ENCODE data around the gene SIN3B.

Gene SIN3B

DNA sequence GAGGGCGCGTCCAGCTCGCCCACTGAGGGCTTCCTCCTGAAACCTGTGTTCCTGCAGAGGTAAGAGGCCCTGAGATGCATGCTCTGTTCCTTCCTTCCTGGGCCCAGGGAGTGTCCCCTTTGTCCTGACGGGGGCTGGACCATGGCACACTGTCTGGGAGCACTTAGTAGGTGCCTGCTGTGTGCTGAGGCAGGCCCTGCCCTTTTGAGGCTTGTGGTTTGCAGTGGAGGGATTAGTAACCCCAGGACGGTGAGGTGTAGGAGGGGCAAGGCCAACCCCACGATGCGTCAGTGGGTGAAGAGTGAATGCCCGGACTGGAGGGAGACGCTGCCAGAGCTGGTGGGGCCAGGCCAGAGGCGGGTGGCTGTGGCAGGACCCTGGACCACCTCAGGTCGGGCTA, 48.4 kb downstream of the SIN3B start:
- Histone ChIP-seq H3K4me2 (ENCODE audit: low read length) (no peak overlapping the region), H3K9me3 (ENCODE audit: control insufficient read depth, low read length) (no peaks in the 10 kb centered on the region), H3K27ac (peak overlapping the region; percentile 49), H3K9ac (no peak overlapping the region), H3K4me3 (ENCODE audit: low read depth, low read length) (no peak overlapping the region), H3K27me3 (ENCODE audit: control insufficient read depth, insufficient read depth, low read length) (no peaks in the 10 kb centered on the region), H3K36me3 (ENCODE audit: control insufficient read depth, insufficient read depth, low read length) (no peaks in the 10 kb centered on the region), H3K79me2 (peaks cover 5% of the 10 kb centered on the region), H2AFZ (no peak overlapping the region), H3K4me1 (no peaks in the 10 kb centered on the region)
- TF ChIP-seq, protein P1, sequence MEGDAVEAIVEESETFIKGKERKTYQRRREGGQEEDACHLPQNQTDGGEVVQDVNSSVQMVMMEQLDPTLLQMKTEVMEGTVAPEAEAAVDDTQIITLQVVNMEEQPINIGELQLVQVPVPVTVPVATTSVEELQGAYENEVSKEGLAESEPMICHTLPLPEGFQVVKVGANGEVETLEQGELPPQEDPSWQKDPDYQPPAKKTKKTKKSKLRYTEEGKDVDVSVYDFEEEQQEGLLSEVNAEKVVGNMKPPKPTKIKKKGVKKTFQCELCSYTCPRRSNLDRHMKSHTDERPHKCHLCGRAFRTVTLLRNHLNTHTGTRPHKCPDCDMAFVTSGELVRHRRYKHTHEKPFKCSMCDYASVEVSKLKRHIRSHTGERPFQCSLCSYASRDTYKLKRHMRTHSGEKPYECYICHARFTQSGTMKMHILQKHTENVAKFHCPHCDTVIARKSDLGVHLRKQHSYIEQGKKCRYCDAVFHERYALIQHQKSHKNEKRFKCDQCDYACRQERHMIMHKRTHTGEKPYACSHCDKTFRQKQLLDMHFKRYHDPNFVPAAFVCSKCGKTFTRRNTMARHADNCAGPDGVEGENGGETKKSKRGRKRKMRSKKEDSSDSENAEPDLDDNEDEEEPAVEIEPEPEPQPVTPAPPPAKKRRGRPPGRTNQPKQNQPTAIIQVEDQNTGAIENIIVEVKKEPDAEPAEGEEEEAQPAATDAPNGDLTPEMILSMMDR (IDR thresholded peaks at IDR 0.05): no peak

DNA sequence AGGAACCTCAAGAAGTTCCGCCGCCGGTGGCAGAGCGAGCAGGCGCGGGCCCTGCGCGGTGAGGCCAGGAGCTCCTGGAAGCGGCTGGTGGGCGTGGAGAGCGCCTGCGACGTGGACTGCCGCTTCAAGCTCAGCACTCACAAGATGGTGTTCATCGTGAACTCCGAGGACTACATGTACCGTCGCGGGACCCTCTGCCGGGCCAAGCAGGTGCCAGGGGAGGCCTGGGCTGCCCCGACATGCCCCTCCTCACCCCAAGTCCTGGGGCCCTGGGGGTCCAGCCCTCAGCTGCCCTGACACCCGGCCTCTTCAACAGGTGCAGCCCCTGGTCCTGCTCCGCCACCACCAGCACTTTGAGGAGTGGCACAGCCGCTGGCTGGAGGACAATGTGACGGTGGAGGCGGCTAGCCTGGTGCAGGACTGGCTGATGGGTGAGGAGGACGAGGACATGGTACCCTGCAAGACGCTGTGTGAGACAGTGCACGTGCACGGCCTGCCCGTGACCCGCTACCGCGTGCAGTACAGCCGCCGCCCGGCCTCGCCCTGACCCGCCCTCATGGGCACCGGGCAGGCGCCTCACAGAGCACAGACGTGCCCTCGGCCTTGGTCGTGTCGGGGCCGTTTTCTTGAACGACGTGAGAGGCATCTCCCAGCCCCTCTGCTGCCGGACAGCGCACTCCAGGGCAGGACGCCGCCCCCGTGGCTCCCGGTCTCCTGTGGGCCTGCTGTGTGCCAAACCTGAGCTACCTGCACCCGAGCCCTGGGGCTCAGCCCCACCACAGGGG, 49.2 kb downstream of the SIN3B start:
- no peak overlapping the region for H3K4me2 ChIP-seq (ENCODE audit: low read length)
- no peaks in the 10 kb centered on the region for H3K9me3 ChIP-seq (ENCODE audit: control insufficient read depth, low read length)
- H3K27me3 ChIP-seq (ENCODE audit: control insufficient read depth, insufficient read depth, low read length): no peaks in the 10 kb centered on the region
- H2AFZ ChIP-seq: no peak overlapping the region
- H3K79me2 ChIP-seq: no peaks in the 10 kb centered on the region
- H3K9ac ChIP-seq: no peak overlapping the region
- no peaks in the 10 kb centered on the region for H3K36me3 ChIP-seq (ENCODE audit: control insufficient read depth, insufficient read depth, low read length)
- no peaks in the 10 kb centered on the region for H3K4me1 ChIP-seq
- TF ChIP-seq, protein P1 (IDR thresholded peaks at IDR 0.05): no peak
- H3K27ac ChIP-seq: no peak overlapping the region
- H3K4me3 ChIP-seq (ENCODE audit: low read depth, low read length): no peak overlapping the region

DNA sequence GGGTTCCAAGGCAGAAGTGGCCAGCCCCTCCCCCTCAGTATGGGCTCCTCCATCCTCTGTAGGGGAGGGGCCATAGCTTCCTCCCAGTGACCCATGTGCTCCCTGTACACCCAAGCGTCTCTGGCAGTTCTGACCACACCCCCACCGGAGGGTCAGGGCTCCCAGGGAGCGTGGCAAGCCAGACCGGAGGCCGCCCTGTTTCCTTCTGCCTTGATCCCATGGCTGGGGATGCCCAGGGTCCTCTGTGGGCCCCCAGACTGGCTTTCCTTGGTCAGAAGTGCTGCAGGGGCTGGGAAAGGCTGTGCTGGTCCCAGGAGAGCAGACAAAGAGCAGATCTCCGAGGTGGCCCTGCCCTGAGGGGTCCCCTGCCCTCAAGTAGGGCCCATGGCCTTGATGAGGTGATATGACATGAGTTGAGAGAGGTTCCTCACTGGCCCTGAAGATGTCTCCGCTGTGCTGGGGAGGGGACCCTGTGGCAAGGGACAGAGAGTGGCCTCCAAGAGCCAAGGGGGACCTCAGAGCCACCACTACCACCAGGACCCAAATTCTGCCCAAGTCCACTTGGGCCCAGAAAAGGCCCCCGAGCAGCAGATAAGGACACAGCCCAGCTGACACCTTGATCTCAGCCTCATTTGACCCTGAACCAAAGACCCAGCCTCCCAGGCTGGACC, 51.8 kb downstream of the SIN3B start:
- Histone ChIP-seq H3K36me3 (ENCODE audit: control insufficient read depth, insufficient read depth, low read length) (no peaks in the 10 kb centered on the region), H3K27ac (peak overlapping the region; percentile 24), H3K79me2 (no peaks in the 10 kb centered on the region), H3K9me3 (ENCODE audit: control insufficient read depth, low read length) (no peaks in the 10 kb centered on the region), H3K4me1 (no peaks in the 10 kb centered on the region), H3K9ac (no peak overlapping the region), H3K4me2 (ENCODE audit: low read length) (no peak overlapping the region), H3K27me3 (ENCODE audit: control insufficient read depth, insufficient read depth, low read length) (no peaks in the 10 kb centered on the region), H2AFZ (no peak overlapping the region), H3K4me3 (ENCODE audit: low read depth, low read length) (no peak overlapping the region)
- TF ChIP-seq, protein P1 (IDR thresholded peaks at IDR 0.05): no peak

DNA sequence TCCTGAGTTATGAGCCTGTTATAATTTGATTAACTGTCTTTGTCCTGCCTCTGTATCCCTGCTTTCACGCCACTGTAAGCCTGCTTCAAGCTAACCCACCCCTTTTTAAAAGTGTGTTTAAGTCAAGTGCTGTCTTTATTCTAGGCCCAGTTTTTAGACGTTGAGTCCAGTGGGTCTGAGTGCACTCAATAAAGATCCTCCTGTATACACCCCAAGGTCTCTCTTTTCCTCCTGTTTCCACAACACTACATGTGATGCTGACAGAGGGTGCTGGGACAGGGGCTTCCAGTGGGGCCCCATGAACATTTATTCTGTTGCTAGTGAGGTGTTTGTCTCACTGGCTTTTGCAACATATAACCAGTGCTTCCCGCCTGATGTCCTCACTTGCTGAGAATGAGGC, 52.9 kb downstream of the SIN3B start:
- Histone ChIP-seq H2AFZ (no peak overlapping the region), H3K4me1 (no peaks in the 10 kb centered on the region), H3K4me3 (ENCODE audit: low read depth, low read length) (no peak overlapping the region), H3K27me3 (ENCODE audit: control insufficient read depth, insufficient read depth, low read length) (no peaks in the 10 kb centered on the region), H3K79me2 (no peaks in the 10 kb centered on the region), H3K27ac (no peak overlapping the region), H3K9ac (no peak overlapping the region), H3K36me3 (ENCODE audit: control insufficient read depth, insufficient read depth, low read length) (no peaks in the 10 kb centered on the region), H3K9me3 (ENCODE audit: control insufficient read depth, low read length) (no peaks in the 10 kb centered on the region), H3K4me2 (ENCODE audit: low read length) (no peak overlapping the region)
- TF ChIP-seq, protein P1 (IDR thresholded peaks at IDR 0.05): no peak

Data from parathyroid adenoma (tissue), 2 donors.